CD14-positive monocyte (primary cell): ENCODE results near the gene FOXA3. TPM values are rescaled to one million over a fixed set of nuclear protein-coding genes. Genes with fewer than 3 reads are reported as not detected.
A peak's percentile ranks its signal among the peaks of the same experiment; 100 is the strongest.

ENCODE experiments used
- DNase-seq, 3 donors: peaks; one replicate each; pipeline ENCODE4 v3.0.0-alpha.2; 2011 to 2022
- H2AFZ ChIP-seq: 2 replicates; pipeline ENCODE4 v1.6.0; 2012; ENCODE audit warnings: mild to moderate bottlenecking, low read depth, low read length, inconsistent platforms; ENCODE audit not compliant: insufficient read depth, poor library complexity, severe bottlenecking
- H3K27ac ChIP-seq, 2 donors: 1 replicate in 1 of 2; 2 replicates in 1 of 2; pipeline ENCODE4 v1.5.1; 2012 to 2013; ENCODE audit warnings: low read length in 2 of 2, control low read depth in 1 of 2, inconsistent platforms in 1 of 2, low read depth in 1 of 2, mild to moderate bottlenecking in 1 of 2
- H3K27me3 ChIP-seq, 2 donors: one replicate each; pipeline versions ENCODE4 v1.6.0 to v1.6.1; 2011 to 2013; ENCODE audit warnings: low read length in 2 of 2; ENCODE audit not compliant: control insufficient read depth in 2 of 2, insufficient read depth in 2 of 2
- H3K36me3 ChIP-seq, 2 donors: replicated peaks in 1 of 2; 1 replicate in 1 of 2; 2 replicates in 1 of 2; pipeline versions ENCODE4 v1.5.1 to v1.6.1; 2012 to 2013; ENCODE audit warnings: low read length in 2 of 2, control low read depth in 1 of 2, inconsistent platforms in 1 of 2, mild to moderate bottlenecking in 1 of 2; ENCODE audit not compliant: insufficient read depth in 2 of 2, control insufficient read depth in 1 of 2
- H3K4me1 ChIP-seq, 2 donors: 1 replicate in 1 of 2; 2 replicates in 1 of 2; pipeline versions ENCODE4 v1.5.1 to v1.6.1; 2012 to 2013; ENCODE audit warnings: low read length in 2 of 2, control low read depth in 1 of 2, inconsistent platforms in 1 of 2, mild to moderate bottlenecking in 1 of 2, moderate library complexity in 1 of 2; ENCODE audit not compliant: insufficient read depth in 2 of 2, control insufficient read depth in 1 of 2
- H3K4me2 ChIP-seq: replicated peaks from 2 replicates; pipeline ENCODE3; 2012; ENCODE audit warnings: low read length, moderate library complexity, mild to moderate bottlenecking; ENCODE audit not compliant: poor library complexity, severe bottlenecking; ENCODE audit errors: extremely low read depth
- H3K4me3 ChIP-seq, 3 experiments: fragments of 200-600 bp in 1 of 3; sonication (generic) in 1 of 3; replicated peaks in 1 of 3; 1 replicate in 2 of 3; 2 replicates in 1 of 3; pipeline ENCODE4 v1.5.1; 2011 to 2013; ENCODE audit warnings: low read length in 3 of 3, mild to moderate bottlenecking in 3 of 3, control low read depth in 2 of 3, low read depth in 2 of 3, inconsistent platforms in 1 of 3, moderate library complexity in 1 of 3
- H3K79me2 ChIP-seq: 2 replicates; pipeline ENCODE4 v1.6.0; 2012; ENCODE audit warnings: mild to moderate bottlenecking, control low read depth, inconsistent platforms, low read length, moderate library complexity; ENCODE audit not compliant: insufficient read depth
- H3K9ac ChIP-seq: 2 replicates; pipeline ENCODE4 v1.6.0; 2017; ENCODE audit warnings: low read length, mild to moderate bottlenecking; ENCODE audit not compliant: insufficient read depth, poor library complexity, severe bottlenecking
- H3K9me3 ChIP-seq, 2 donors: replicated peaks in 1 of 2; 1 replicate in 1 of 2; 2 replicates in 1 of 2; pipeline versions ENCODE4 v1.5.1 to v1.6.1; 2012 to 2013; ENCODE audit warnings: low read length in 2 of 2, control low read depth in 1 of 2; ENCODE audit not compliant: control insufficient read depth in 1 of 2, insufficient read depth in 1 of 2
- H4K20me1 ChIP-seq: 2 replicates; pipeline ENCODE4 v1.6.0; 2012; ENCODE audit warnings: mild to moderate bottlenecking, low read length, control low read depth, moderate library complexity; ENCODE audit not compliant: insufficient read depth
- H3K27ac Mint-ChIP-seq, 7 donors: one replicate each; pipeline ENCODE4 v1.8.0; 2020; ENCODE audit warnings: mild to moderate bottlenecking in 7 of 7, mixed read lengths in 7 of 7, moderate library complexity in 6 of 7, inconsistent platforms in 2 of 7
- H3K27me3 Mint-ChIP-seq, 3 donors: one replicate each; pipeline ENCODE4 v1.8.0; 2021 to 2022; ENCODE audit warnings: low read depth in 3 of 3, mild to moderate bottlenecking in 3 of 3, mixed read lengths in 3 of 3, moderate library complexity in 3 of 3, inconsistent platforms in 1 of 3
- H3K36me3 Mint-ChIP-seq, 2 donors: one replicate each; pipeline ENCODE4 v1.8.0; 2020; ENCODE audit warnings: mixed read lengths in 2 of 2, inconsistent platforms in 1 of 2, mild to moderate bottlenecking in 1 of 2
- H3K4me1 Mint-ChIP-seq: one replicate; pipeline ENCODE4 v1.8.0; 2020; ENCODE audit warnings: mild to moderate bottlenecking, mixed read lengths
- H3K4me3 Mint-ChIP-seq, 2 donors: one replicate each; pipeline ENCODE4 v1.8.0; 2020; ENCODE audit warnings: mild to moderate bottlenecking in 2 of 2, mixed read lengths in 2 of 2, moderate library complexity in 1 of 2
- H3K9me3 Mint-ChIP-seq, 7 donors: one replicate each; pipeline ENCODE4 v1.8.0; 2020 to 2022; ENCODE audit warnings: mixed read lengths in 7 of 7, mild to moderate bottlenecking in 6 of 7, moderate library complexity in 6 of 7, inconsistent platforms in 2 of 7
- CTCF ChIP-seq: fragments of 200-600 bp; IDR thresholded peaks from one replicate; pipeline ENCODE4 v1.8.0; 2022; ENCODE audit warnings: antibody characterized with exemption, mild to moderate bottlenecking
- WGBS: methylation state at CpG from one replicate; pipeline ENCODE4 v1.1.5; 2013; ENCODE audit warnings: missing lambda C conversion rate; ENCODE audit not compliant: insufficient coverage; 5-methylcytosine and 5-hydroxymethylcytosine counted together
- intact Hi-C, 2 donors: fragments of 100-400 bp; cut with micrococcal nuclease; formaldehyde crosslinking; loops; one replicate each; pipeline versions ENCODE4 v1.15.0 to v1.15.1; 2023
- polyA plus RNA-seq, 3 donors: library from polyadenylated mRNA; depleted of rRNA in 1 of 3; unstranded in 2 of 3; stranded (reverse) in 1 of 3; fragments of 300-500 nt in 2 of 3; fragments of >200 nt in 1 of 3; fragmentation: Illumina TruSeq in 2 of 3; gene quantifications; 1 replicate in 2 of 3; 2 replicates in 1 of 3; pipeline ENCODE4 v1.2.3, GENCODE V29; 2012 to 2021

The FOXA3 gene
- polyA plus RNA-seq, 3 donors = not detected

- Mint-ChIP-seq H3K4me3 (no peak overlapping the region), H3K27ac (no peak overlapping the region), H3K36me3 (peaks cover 0 to 4% of the 10 kb centered on the region in 2 donors), H3K4me1 (peaks cover 12% of the 10 kb centered on the region), H3K27me3 (peaks cover 41 to 56% (median 44%) of the 10 kb centered on the region in 3 donors), H3K9me3 (peaks cover 0 to 7% (median 0%) of the 10 kb centered on the region in 7 donors)
- Histone ChIP-seq H3K4me2 (no peak overlapping the region), H3K36me3 (no peaks in the 10 kb centered on the region), H3K79me2 (no peaks in the 10 kb centered on the region), H4K20me1 (no peaks in the 10 kb centered on the region), H3K4me3 (no peak overlapping the region), H3K9ac (no peak overlapping the region), H3K27me3 (peaks cover 23 to 37% of the 10 kb centered on the region in 2 donors), H3K4me1 (peaks cover 4 to 7% of the 10 kb centered on the region in 2 donors), H2AFZ (no peak overlapping the region), H3K27ac (no peak overlapping the region), H3K9me3 (no peaks in the 10 kb centered on the region)
- no peak for TF ChIP-seq CTCF
- no peak for DNase-seq
- WGBS = 100% methylated on average over 4 of the region's 7 CpGs
- intact Hi-C loops = no loop called here
These were observed 9.2 kb downstream of the FOXA3 start for GRCh38 chr19:45873219-45873772.

- H3K9me3 ChIP-seq = no peaks in the 10 kb centered on the region
- H3K4me1 Mint-ChIP-seq = peaks cover 12% of the 10 kb centered on the region
- H3K9ac ChIP-seq = no peak overlapping the region
These were observed 10.5 kb downstream of the FOXA3 start for GRCh38 chr19:45874620-45874966.

More at GRCh38 chr19:45874620-45874966, 10.5 kb downstream of the FOXA3 start:
- intact Hi-C loops = no loop called here
- peak overlapping the region in 1 of 2 donors; percentile 35 for H3K4me3 Mint-ChIP-seq
- Histone ChIP-seq H3K27ac (no peak overlapping the region), H3K79me2 (no peaks in the 10 kb centered on the region), H2AFZ (no peak overlapping the region), H3K27me3 (peaks cover 23 to 48% of the 10 kb centered on the region in 2 donors), H3K4me1 (peaks cover 4 to 7% of the 10 kb centered on the region in 2 donors), H3K4me3 (no peak overlapping the region), H3K4me2 (no peak overlapping the region), H4K20me1 (no peaks in the 10 kb centered on the region), H3K36me3 (no peaks in the 10 kb centered on the region)
- H3K36me3 Mint-ChIP-seq = peaks cover 0 to 4% of the 10 kb centered on the region in 2 donors
- 100% methylated on average over 3 of the region's 7 CpGs for WGBS
- no peak for TF ChIP-seq CTCF
- H3K27ac Mint-ChIP-seq = peak overlapping the region in 1 of 7 donors; percentile 18
- H3K27me3 Mint-ChIP-seq = peaks cover 53 to 61% (median 55%) of the 10 kb centered on the region in 3 donors
- peaks cover 0 to 9% (median 0%) of the 10 kb centered on the region in 7 donors for H3K9me3 Mint-ChIP-seq
- no peak for DNase-seq
